WTC11 (cell line): Measurements from ENCODE around the gene PTPRT. TPM values are rescaled to one million over a fixed set of nuclear protein-coding genes. Genes with fewer than 3 reads are reported as not detected.

Experiments used
- ATAC-seq: fragments of 200-7000 bp; cut with Tn5 transposase; 2 replicates; pipeline ENCODE4 v1.10.0; 2021; ENCODE audit warnings: mild to moderate bottlenecking, moderate library complexity
- CTCF ChIA-PET: fragments of 300-600 bp; sonication (Branson Sonifier 250); formaldehyde crosslinking; loops from one replicate; lab custom pipeline; 2021; ENCODE audit warnings: antibody characterized with exemption; lab: Charles Lee
- POLR2A ChIA-PET: fragments of 350-600 bp; sonication (Branson Sonifier 250); formaldehyde crosslinking; loops from one replicate; lab custom pipeline; 2021; ENCODE audit warnings: antibody characterized with exemption; lab: Charles Lee
- DNase-seq: peaks from one replicate; pipeline ENCODE4 v3.0.0; 2021; ENCODE audit warnings: low spot score
- H3K27ac Mint-ChIP-seq: 2 replicates; pipeline ENCODE4 v1.8.0; 2021; ENCODE audit warnings: mixed read lengths
- H3K27me3 Mint-ChIP-seq: 2 replicates; pipeline ENCODE4 v1.8.0; 2021; ENCODE audit warnings: low read depth, mild to moderate bottlenecking, moderate library complexity, mixed read lengths
- H3K36me3 Mint-ChIP-seq: 2 replicates; pipeline ENCODE4 v1.8.0; 2021; ENCODE audit warnings: mixed read lengths
- H3K4me1 Mint-ChIP-seq: 2 replicates; pipeline ENCODE4 v1.8.0; 2022; ENCODE audit warnings: mixed read lengths
- H3K4me3 Mint-ChIP-seq: 2 replicates; pipeline ENCODE4 v1.8.0; 2021; ENCODE audit warnings: mild to moderate bottlenecking, moderate library complexity, mixed read lengths
- H3K9me3 Mint-ChIP-seq: 2 replicates; pipeline ENCODE4 v1.8.0; 2021; ENCODE audit warnings: mixed read lengths
- ATF1 ChIP-seq: sonication (generic); formaldehyde crosslinking; IDR thresholded peaks from 2 replicates; pipeline ENCODE4 v1.8.1; 2023; ENCODE audit warnings: mild to moderate bottlenecking, moderate library complexity, missing genetic modification reagents
- ATF2 ChIP-seq: sonication (generic); formaldehyde crosslinking; IDR thresholded peaks from 2 replicates; pipeline ENCODE4 v1.8.1; 2022; ENCODE audit warnings: low read depth, missing genetic modification reagents, borderline replicate concordance
- E2F5 ChIP-seq: sonication (generic); formaldehyde crosslinking; IDR thresholded peaks from 2 replicates; pipeline ENCODE4 v1.8.1; 2022; ENCODE audit warnings: mild to moderate bottlenecking, moderate library complexity, missing genetic modification reagents
- ERG ChIP-seq: fragments of 250-450 bp; sonication (Bioruptor Pico); IDR thresholded peaks from 2 replicates; pipeline ENCODE4 v1.8.0; 2021; ENCODE audit warnings: mild to moderate bottlenecking
- ETV6 ChIP-seq: sonication (generic); formaldehyde crosslinking; IDR thresholded peaks from 2 replicates; pipeline ENCODE4 v1.8.1; 2022; ENCODE audit warnings: mild to moderate bottlenecking, missing genetic modification reagents
- FOXK1 ChIP-seq: sonication (generic); formaldehyde crosslinking; IDR thresholded peaks from 2 replicates; pipeline ENCODE4 v1.8.0; 2022; ENCODE audit warnings: mild to moderate bottlenecking, moderate library complexity, missing genetic modification reagents
- JAZF1 ChIP-seq: fragments of 250-450 bp; sonication (Bioruptor Pico); IDR thresholded peaks from 2 replicates; pipeline ENCODE4 v1.9.0; 2021; ENCODE audit warnings: moderate library complexity, mild to moderate bottlenecking, inconsistent platforms
- NFE2L1 ChIP-seq: sonication (generic); formaldehyde crosslinking; IDR thresholded peaks from 2 replicates; pipeline ENCODE4 v1.8.1; 2023; ENCODE audit warnings: missing genetic modification reagents
- NR1H2 ChIP-seq: sonication (generic); formaldehyde crosslinking; IDR thresholded peaks from 2 replicates; pipeline ENCODE4 v1.9.0; 2021; ENCODE audit warnings: mild to moderate bottlenecking, moderate library complexity, missing genetic modification reagents
- NR2C2 ChIP-seq: sonication (generic); formaldehyde crosslinking; IDR thresholded peaks from 2 replicates; pipeline ENCODE4 v1.8.0; 2022; ENCODE audit warnings: mild to moderate bottlenecking, missing genetic modification reagents
- OVOL2 ChIP-seq: fragments of 250-450 bp; sonication (Bioruptor Pico); IDR thresholded peaks from 2 replicates; pipeline ENCODE4 v1.9.0; 2021; ENCODE audit warnings: mild to moderate bottlenecking, borderline replicate concordance
- PRRX2 ChIP-seq: fragments of 250-450 bp; sonication (Bioruptor Pico); IDR thresholded peaks from 2 replicates; pipeline ENCODE4 v1.8.0; 2021; ENCODE audit warnings: mild to moderate bottlenecking
- SMAD3 ChIP-seq: sonication (generic); formaldehyde crosslinking; IDR thresholded peaks from 2 replicates; pipeline ENCODE4 v1.8.0; 2022; ENCODE audit warnings: missing genetic modification reagents, mild to moderate bottlenecking, borderline replicate concordance
- TEAD4 ChIP-seq: sonication (generic); formaldehyde crosslinking; IDR thresholded peaks from 2 replicates; pipeline ENCODE4 v1.8.0; 2022; ENCODE audit warnings: mild to moderate bottlenecking, missing genetic modification reagents
- ZBTB21 ChIP-seq: sonication (generic); formaldehyde crosslinking; IDR thresholded peaks from 2 replicates; pipeline ENCODE4 v1.8.1; 2023; ENCODE audit warnings: mild to moderate bottlenecking, missing genetic modification reagents, borderline replicate concordance
- ZBTB43 ChIP-seq: sonication (generic); formaldehyde crosslinking; IDR thresholded peaks from 2 replicates; pipeline ENCODE4 v1.8.1; 2023; ENCODE audit warnings: mild to moderate bottlenecking, missing genetic modification reagents
- ZNF396 ChIP-seq: fragments of 250-450 bp; sonication (Bioruptor Pico); IDR thresholded peaks from 2 replicates; pipeline ENCODE4 v1.8.0; 2021; ENCODE audit warnings: mild to moderate bottlenecking, moderate library complexity, borderline replicate concordance
- ZNF416 ChIP-seq: fragments of 250-450 bp; sonication (Bioruptor Pico); IDR thresholded peaks from 2 replicates; pipeline ENCODE4 v1.9.0; 2021; ENCODE audit warnings: mild to moderate bottlenecking, inconsistent platforms
- total RNA-seq: library from RNA; stranded (reverse); gene quantifications from 3 replicates; pipeline ENCODE4 v1.2.3, GENCODE V29; 2021
- TF ChIP-seq, protein P1 (sequence below): sonication (generic); formaldehyde crosslinking; IDR thresholded peaks from 2 replicates; pipeline ENCODE4 v1.8.0; 2022; ENCODE audit warnings: mild to moderate bottlenecking, missing genetic modification reagents
- TF ChIP-seq, protein P2 (sequence below): sonication (generic); formaldehyde crosslinking; conservative IDR thresholded peaks from 2 replicates; pipeline ENCODE4 v1.8.1; 2023; ENCODE audit warnings: mild to moderate bottlenecking, low read depth, missing genetic modification reagents, moderate library complexity

PTPRT gene
- total RNA-seq, 1 experiment from 2014 or later = 1.1 TPM

- ChIA-PET POLR2A (no interaction called here), CTCF (no interaction called here)
- no peaks in the 10 kb centered on the region for H3K4me1 Mint-ChIP-seq
- ATAC-seq (no peak), DNase-seq (no peak)
- TF ChIP-seq ZBTB21 (CRISPR knock-in tag) = no peak
- no peak for TF ChIP-seq OVOL2 (CRISPR knock-in tag)
- TF ChIP-seq FOXK1 (CRISPR knock-in tag) = no peak
- no peak for TF ChIP-seq NR2C2 (CRISPR knock-in tag)
- no peak for TF ChIP-seq SMAD3 (CRISPR knock-in tag)
- no peak for TF ChIP-seq TEAD4 (CRISPR knock-in tag)
- TF ChIP-seq ZBTB43 (CRISPR knock-in tag) = no peak
- TF ChIP-seq ZNF396 (CRISPR knock-in tag) = no peak
- no peak for TF ChIP-seq PRRX2 (CRISPR knock-in tag)
- no peak for TF ChIP-seq JAZF1 (CRISPR knock-in tag)
- TF ChIP-seq NR1H2 (CRISPR knock-in tag) = no peak
- no peak for TF ChIP-seq ATF2 (CRISPR knock-in tag)
- TF ChIP-seq ZNF416 (CRISPR knock-in tag) = no peak
- TF ChIP-seq, protein P1, sequence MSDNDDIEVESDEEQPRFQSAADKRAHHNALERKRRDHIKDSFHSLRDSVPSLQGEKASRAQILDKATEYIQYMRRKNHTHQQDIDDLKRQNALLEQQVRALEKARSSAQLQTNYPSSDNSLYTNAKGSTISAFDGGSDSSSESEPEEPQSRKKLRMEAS (CRISPR knock-in tag) = no peak
- no peak for TF ChIP-seq E2F5 (CRISPR knock-in tag)
- no peak for TF ChIP-seq NFE2L1 (CRISPR knock-in tag)
- TF ChIP-seq ATF1 = no peak
- TF ChIP-seq, protein P2, sequence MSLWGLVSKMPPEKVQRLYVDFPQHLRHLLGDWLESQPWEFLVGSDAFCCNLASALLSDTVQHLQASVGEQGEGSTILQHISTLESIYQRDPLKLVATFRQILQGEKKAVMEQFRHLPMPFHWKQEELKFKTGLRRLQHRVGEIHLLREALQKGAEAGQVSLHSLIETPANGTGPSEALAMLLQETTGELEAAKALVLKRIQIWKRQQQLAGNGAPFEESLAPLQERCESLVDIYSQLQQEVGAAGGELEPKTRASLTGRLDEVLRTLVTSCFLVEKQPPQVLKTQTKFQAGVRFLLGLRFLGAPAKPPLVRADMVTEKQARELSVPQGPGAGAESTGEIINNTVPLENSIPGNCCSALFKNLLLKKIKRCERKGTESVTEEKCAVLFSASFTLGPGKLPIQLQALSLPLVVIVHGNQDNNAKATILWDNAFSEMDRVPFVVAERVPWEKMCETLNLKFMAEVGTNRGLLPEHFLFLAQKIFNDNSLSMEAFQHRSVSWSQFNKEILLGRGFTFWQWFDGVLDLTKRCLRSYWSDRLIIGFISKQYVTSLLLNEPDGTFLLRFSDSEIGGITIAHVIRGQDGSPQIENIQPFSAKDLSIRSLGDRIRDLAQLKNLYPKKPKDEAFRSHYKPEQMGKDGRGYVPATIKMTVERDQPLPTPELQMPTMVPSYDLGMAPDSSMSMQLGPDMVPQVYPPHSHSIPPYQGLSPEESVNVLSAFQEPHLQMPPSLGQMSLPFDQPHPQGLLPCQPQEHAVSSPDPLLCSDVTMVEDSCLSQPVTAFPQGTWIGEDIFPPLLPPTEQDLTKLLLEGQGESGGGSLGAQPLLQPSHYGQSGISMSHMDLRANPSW (CRISPR knock-in tag) = no peak
- no peak for TF ChIP-seq ERG
- no peak for TF ChIP-seq ETV6 (CRISPR knock-in tag)
- H3K4me3 Mint-ChIP-seq = no peak overlapping the region
- H3K27me3 Mint-ChIP-seq = no peaks in the 10 kb centered on the region
- H3K9me3 Mint-ChIP-seq = no peaks in the 10 kb centered on the region
- H3K27ac Mint-ChIP-seq = no peak overlapping the region
- H3K36me3 Mint-ChIP-seq = no peaks in the 10 kb centered on the region
Observed at GRCh38 chr20:42261766-42262270, 927.9 kb downstream of the PTPRT start.
